IMR-90 (cell line): ENCODE results near the gene RAB30. TPM values are rescaled to one million over a fixed set of nuclear protein-coding genes. Genes with fewer than 3 reads are reported as not detected.
A peak's percentile ranks its signal among the peaks of the same experiment; 100 is the strongest.

Source experiments
- ATAC-seq: fragments of 200-7000 bp; cut with Tn5 transposase; 2 replicates; pipeline ENCODE4 v1.9.1; 2020; ENCODE audit warnings: low read depth, mild to moderate bottlenecking, moderate library complexity
- BruUV-seq: library from RNA; stranded (reverse); fragments of 400-500 nt; replicated peaks from 2 replicates; lab custom pipeline; 2021; lab: Mats Ljungman, UMichigan
- CTCF ChIA-PET: fragments of 300-600 bp; formaldehyde crosslinking; extraction: SDS; loops from one replicate; lab custom pipeline; 2021; ENCODE audit warnings: antibody characterized with exemption; lab: Yijun Ruan, JAX
- POLR2A ChIA-PET: fragments of 300-600 bp; sonication (Branson Sonifier 250); formaldehyde crosslinking; loops from one replicate; lab custom pipeline; 2022; ENCODE audit warnings: antibody characterized with exemption; ENCODE audit not compliant: unreplicated experiment; lab: Charles Lee
- DNase-seq: peaks from one replicate; pipeline ENCODE4 v3.0.0; 2013
- H2AFZ ChIP-seq: replicated peaks from 2 replicates; pipeline ENCODE3; 2013; ENCODE audit warnings: low read length, mild to moderate bottlenecking; ENCODE audit not compliant: poor library complexity
- H2AK5ac ChIP-seq: 2 replicates; pipeline ENCODE4 v1.6.1; 2013; ENCODE audit warnings: low read depth, low read length, inconsistent platforms
- H2AK9ac ChIP-seq: replicated peaks from 2 replicates; pipeline ENCODE3; 2013; ENCODE audit warnings: mild to moderate bottlenecking, low read depth, low read length, moderate library complexity; ENCODE audit not compliant: poor library complexity
- H2BK120ac ChIP-seq: 2 replicates; pipeline ENCODE4 v1.6.1; 2013; ENCODE audit warnings: low read depth, low read length, inconsistent platforms
- H2BK15ac ChIP-seq: 3 replicates; pipeline ENCODE4 v1.6.1; 2013; ENCODE audit warnings: low read depth, low read length, inconsistent platforms
- H2BK20ac ChIP-seq: 2 replicates; pipeline ENCODE4 v1.6.1; 2013; ENCODE audit warnings: low read depth, mild to moderate bottlenecking, inconsistent platforms, low read length, moderate library complexity
- H2BK5ac ChIP-seq: 2 replicates; pipeline ENCODE4 v1.6.1; 2013; ENCODE audit warnings: mild to moderate bottlenecking, low read depth, low read length, inconsistent platforms; ENCODE audit not compliant: poor library complexity, severe bottlenecking
- H3K14ac ChIP-seq: replicated peaks from 2 replicates; pipeline ENCODE4 v1.6.1; 2013; ENCODE audit warnings: low read depth, low read length, inconsistent platforms
- H3K18ac ChIP-seq: 2 replicates; pipeline ENCODE4 v1.6.1; 2013; ENCODE audit warnings: low read depth, low read length, control low read depth
- H3K23ac ChIP-seq: 2 replicates; pipeline ENCODE4 v1.6.1; 2013; ENCODE audit warnings: low read depth, low read length, inconsistent platforms
- H3K27ac ChIP-seq: 2 replicates; pipeline ENCODE4 v1.5.1; 2013; ENCODE audit warnings: mild to moderate bottlenecking, control low read depth, low read length; ENCODE audit not compliant: insufficient read depth
- H3K27me3 ChIP-seq: 2 replicates; pipeline ENCODE4 v1.6.1; 2013; ENCODE audit warnings: low read length; ENCODE audit not compliant: control insufficient read depth, insufficient read depth
- H3K36me3 ChIP-seq: 2 replicates; pipeline ENCODE4 v1.6.1; 2013; ENCODE audit warnings: low read length, mixed read lengths; ENCODE audit not compliant: control insufficient read depth, insufficient read depth
- H3K4ac ChIP-seq: 2 replicates; pipeline ENCODE4 v1.6.1; 2013; ENCODE audit warnings: low read depth, low read length, inconsistent platforms
- H3K4me1 ChIP-seq: 2 replicates; pipeline ENCODE4 v1.6.1; 2013; ENCODE audit warnings: low read length, mixed read lengths; ENCODE audit not compliant: control insufficient read depth, insufficient read depth
- H3K4me2 ChIP-seq: 2 replicates; pipeline ENCODE4 v1.6.1; 2013; ENCODE audit warnings: low read depth, mild to moderate bottlenecking, control low read depth, low read length, moderate library complexity
- H3K4me3 ChIP-seq: 2 replicates; pipeline ENCODE4 v1.5.1; 2013; ENCODE audit warnings: low read depth, mild to moderate bottlenecking, control low read depth, low read length, moderate library complexity; ENCODE audit not compliant: insufficient read depth
- H3K56ac ChIP-seq: 2 replicates; pipeline ENCODE4 v1.6.1; 2013; ENCODE audit warnings: low read length, inconsistent platforms; ENCODE audit not compliant: insufficient read depth; ENCODE audit errors: extremely low read depth
- H3K79me1 ChIP-seq, 2 experiments: 2 replicates each; pipeline ENCODE4 v1.6.1; 2013; ENCODE audit warnings: low read length in 2 of 2, inconsistent platforms in 1 of 2, low read depth in 1 of 2
- H3K9ac ChIP-seq: 2 replicates; pipeline ENCODE4 v1.6.1; 2013; ENCODE audit warnings: low read depth, low read length, control low read depth
- H3K9me1 ChIP-seq: 2 replicates; pipeline ENCODE4 v1.6.1; 2013; ENCODE audit warnings: low read length, inconsistent platforms; ENCODE audit not compliant: insufficient read depth
- H3K9me3 ChIP-seq: 2 replicates; pipeline ENCODE4 v1.6.1; 2013; ENCODE audit warnings: low read length; ENCODE audit not compliant: control insufficient read depth, insufficient read depth
- H4K20me1 ChIP-seq: 2 replicates; pipeline ENCODE4 v1.6.1; 2013; ENCODE audit warnings: low read length, inconsistent platforms; ENCODE audit not compliant: insufficient read depth
- H4K5ac ChIP-seq: 2 replicates; pipeline ENCODE4 v1.6.1; 2013; ENCODE audit warnings: mild to moderate bottlenecking, low read depth, low read length, control low read depth
- H4K8ac ChIP-seq, 2 experiments: 2 replicates each; pipeline ENCODE4 v1.6.1; 2013; ENCODE audit warnings: low read depth in 2 of 2, low read length in 2 of 2, control low read depth in 1 of 2, inconsistent platforms in 1 of 2
- H4K91ac ChIP-seq: 2 replicates; pipeline ENCODE4 v1.6.1; 2013; ENCODE audit warnings: low read depth, low read length, inconsistent platforms; ENCODE audit not compliant: insufficient read depth
- CEBPB ChIP-seq: IDR thresholded peaks from 2 replicates; pipeline ENCODE4 v1.6.1; 2012; ENCODE audit warnings: low read depth, low read length, improper control_type of control experiment
- CHD1 ChIP-seq: IDR thresholded peaks from 2 replicates; pipeline ENCODE4 v1.6.1; 2012; ENCODE audit warnings: low read depth, low read length, improper control_type of control experiment
- MAFK ChIP-seq: IDR thresholded peaks from 2 replicates; pipeline ENCODE4 v1.6.1; 2012; ENCODE audit warnings: low read depth, low read length, improper control_type of control experiment
- MAZ ChIP-seq: IDR thresholded peaks from 2 replicates; pipeline ENCODE4 v1.6.1; 2012; ENCODE audit warnings: low read depth, mild to moderate bottlenecking, low read length, improper control_type of control experiment, moderate library complexity, borderline replicate concordance
- NFE2L2 ChIP-seq: fragments of 150-350 bp; IDR thresholded peaks from 2 replicates; pipeline ENCODE4 v1.6.1; 2016; ENCODE audit warnings: low read depth, mild to moderate bottlenecking, low read length
- WGBS, 2 experiments: methylation state at CpG; one replicate each; pipeline versions ENCODE4 v1.1.5 to v1.1.7; 2013; ENCODE audit warnings: missing lambda C conversion rate in 2 of 2; ENCODE audit not compliant: insufficient read length in 1 of 2; ENCODE audit errors: extremely low coverage in 2 of 2; 5-methylcytosine and 5-hydroxymethylcytosine counted together
- dilution Hi-C: fragments of 300-500 bp; cut with HindIII; formaldehyde crosslinking; loops from one replicate; pipeline ENCODE4 v1.14.3; 2018; ENCODE audit warnings: low sequenced_read_pairs; ENCODE audit not compliant: unreplicated experiment
- in situ Hi-C: fragments of 300-500 bp; cut with MboI; formaldehyde crosslinking; loops from 3 replicates; pipeline ENCODE4 v1.14.3; 2019; ENCODE audit warnings: low sequenced_read_pairs, inconsistent platforms, mixed read lengths
- intact Hi-C: fragments of 100-400 bp; cut with micrococcal nuclease; formaldehyde crosslinking; loops from 2 replicates; pipeline ENCODE4 v1.10.0; 2022
- polyA plus RNA-seq, 3 experiments: library from polyadenylated mRNA; depleted of rRNA; stranded (reverse); fragments of >200 nt; gene quantifications; 2 replicates each; pipeline ENCODE4 v1.2.3, GENCODE V29; 2012; ENCODE audit warnings: low replicate concordance in 1 of 3
- total RNA-seq: library from RNA; depleted of rRNA; stranded (reverse); fragments of >200 nt; gene quantifications from 2 replicates; pipeline ENCODE4 v1.2.3, GENCODE V29; 2012
- TF ChIP-seq, protein P1 (sequence below): fragments of 150-350 bp; IDR thresholded peaks from 2 replicates; pipeline ENCODE4 v1.6.1; 2016; ENCODE audit warnings: low read depth, mild to moderate bottlenecking, low read length, moderate library complexity, borderline replicate concordance

Gene RAB30
- total and polyA plus RNA-seq, 2 of the 4 experiments (the other 2 are of a cell fraction) = 7.2 to 25.6 TPM

DNA sequence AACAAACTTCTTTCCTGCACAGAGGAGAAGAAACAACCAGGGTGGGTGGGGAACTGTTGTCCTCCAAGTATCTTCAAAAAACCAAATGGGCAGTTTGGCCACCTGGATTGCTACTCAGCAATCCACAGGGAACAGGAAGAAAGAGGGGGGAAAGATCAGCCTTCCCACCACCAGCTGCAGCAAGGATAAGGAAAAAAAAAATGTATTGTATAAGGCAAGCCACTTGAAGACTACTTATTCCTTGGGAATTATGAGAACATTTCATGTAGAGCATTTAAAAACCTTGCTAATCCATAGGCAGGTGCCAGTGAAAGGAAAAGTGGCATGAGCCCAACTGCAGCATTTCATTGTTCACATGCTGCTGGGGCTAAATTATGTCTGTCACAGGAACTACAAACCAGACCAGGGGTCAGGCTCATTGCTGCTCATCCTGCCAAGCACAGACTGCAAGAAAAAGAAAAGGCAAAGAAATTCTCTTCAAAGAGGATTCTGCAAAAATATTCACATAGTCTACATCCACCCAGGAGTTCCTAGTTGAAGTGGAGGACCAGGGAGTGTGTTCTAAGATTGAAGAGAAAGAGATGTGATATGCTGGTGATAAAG, 2.2 kb downstream of the RAB30 start (continued):
- TF ChIP-seq, protein P1, sequence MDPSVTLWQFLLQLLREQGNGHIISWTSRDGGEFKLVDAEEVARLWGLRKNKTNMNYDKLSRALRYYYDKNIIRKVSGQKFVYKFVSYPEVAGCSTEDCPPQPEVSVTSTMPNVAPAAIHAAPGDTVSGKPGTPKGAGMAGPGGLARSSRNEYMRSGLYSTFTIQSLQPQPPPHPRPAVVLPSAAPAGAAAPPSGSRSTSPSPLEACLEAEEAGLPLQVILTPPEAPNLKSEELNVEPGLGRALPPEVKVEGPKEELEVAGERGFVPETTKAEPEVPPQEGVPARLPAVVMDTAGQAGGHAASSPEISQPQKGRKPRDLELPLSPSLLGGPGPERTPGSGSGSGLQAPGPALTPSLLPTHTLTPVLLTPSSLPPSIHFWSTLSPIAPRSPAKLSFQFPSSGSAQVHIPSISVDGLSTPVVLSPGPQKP = no peak

DNA sequence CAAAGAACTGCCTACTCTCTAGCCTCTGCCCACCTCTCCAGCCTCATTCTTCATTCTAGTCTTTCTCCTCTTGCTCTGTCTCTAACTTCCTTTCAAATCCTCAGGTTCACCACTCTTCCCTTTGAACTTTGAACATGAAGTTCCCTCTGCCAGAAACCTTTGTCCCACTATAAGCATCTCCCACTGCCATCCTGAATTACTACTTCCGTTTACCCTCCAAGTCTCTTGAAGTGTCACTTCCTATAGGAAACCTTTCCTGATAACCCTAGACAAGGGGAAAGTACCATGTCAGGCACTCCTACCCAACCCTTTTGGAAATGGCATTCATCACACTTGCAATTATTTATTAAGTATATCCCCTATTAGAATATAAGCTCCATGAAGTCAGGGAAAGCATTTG, 3.1 kb downstream of the RAB30 start:
- Histone ChIP-seq H3K4ac (no peak overlapping the region), H4K91ac (no peak overlapping the region), H3K4me1 (peaks cover 7% of the 10 kb centered on the region), H3K79me1 (peaks cover 20 to 70% of the 10 kb centered on the region in 2 experiments), H4K8ac (no peak overlapping the region), H2BK120ac (no peak overlapping the region), H3K23ac (0 out of 2 replicates have a peak overlapping the region, but pooled peaks have one; percentile 33), H3K36me3 (no peaks in the 10 kb centered on the region), H2AK5ac (no peak overlapping the region), H3K27me3 (no peaks in the 10 kb centered on the region), H3K14ac (no peak overlapping the region), H3K27ac (no peak overlapping the region), H2BK5ac (no peak overlapping the region), H2BK20ac (no peak overlapping the region), H4K20me1 (peaks cover 4% of the 10 kb centered on the region; the same call in 1 of the 2 replicates), H3K56ac (no peak overlapping the region), H4K5ac (no peak overlapping the region), H3K9me3 (no peaks in the 10 kb centered on the region), H2AK9ac (no peak overlapping the region), H3K9ac (no peak overlapping the region), H3K4me3 (no peak overlapping the region), H3K4me2 (no peak overlapping the region), H2AFZ (no peak overlapping the region), H3K9me1 (peaks cover 1% of the 10 kb centered on the region; the same call in 1 of the 2 replicates), H2BK15ac (no peak overlapping the region), H3K18ac (no peak overlapping the region)
- ChIA-PET CTCF (interaction anchor here (1.0 kb wide), 1 partner anchor 16 kb away, joined by 3 read pairs; no protein-coding TSS in a partner anchor), POLR2A (no interaction called here)
- no peak for DNase-seq
- intact Hi-C loops = no loop called here
- TF ChIP-seq CHD1 (no peak), MAFK (no peak), NFE2L2 (no peak), CEBPB (no peak), MAZ (no peak)
- TF ChIP-seq, protein P1 = no peak
- 83% methylated on average over 1 of the region's 1 CpG; no CpG with 5 or more reads in 1 of the 2 experiments for WGBS, 2 experiments
- in situ Hi-C loops = no loop called here
- dilution Hi-C loops = loop anchor here (25.0 kb wide), 1 partner anchor 94 kb away; the partner anchor contains the start of gene PCF11
- no peak for ATAC-seq
- no TSS peak for BruUV-seq
